Superior temporal gyrus (tissue), 1 donor: Measurements from ENCODE around the gene RASSF7.
"Not testable (repeated sequence)": the region's sequence is repeated elsewhere in the genome, so short reads cannot be mapped to it uniquely, and the experiment has no call there.

Experiments used
- DNase-seq: peaks from one replicate; pipeline ENCODE4 v3.0.0-alpha.2; 2016; ENCODE audit errors: extremely low spot score

Gene RASSF7

GRCh38 chr11:560305-561147, at the start of gene RASSF7, which contains the start of gene LMNTD2:
RASSF7 (plus strand) TSS chr11:560970; CDS start chr11:561769, 799 bp downstream.
LMNTD2 (minus strand) TSS chr11:560738; CDS start chr11:560716, 22 bp downstream.
- peak; percentile 81 for DNase-seq

GRCh38 chr11:512761-513595, 47.8 kb upstream of the RASSF7 start:
- no peak for DNase-seq

GRCh38 chr11:514606-515005, 46.2 kb upstream of the RASSF7 start:
- no peak for DNase-seq

GRCh38 chr11:515131-515530, 45.6 kb upstream of the RASSF7 start:
- DNase-seq, result no peak

- DNase-seq, result no peak
These were observed 44.4 kb upstream of the RASSF7 start for GRCh38 chr11:516400-516799.

- not testable (repeated sequence) for DNase-seq
These were observed 43.7 kb upstream of the RASSF7 start for GRCh38 chr11:516918-517685.

GRCh38 chr11:518463-519202, 42.1 kb upstream of the RASSF7 start:
- peak; percentile 84 for DNase-seq

GRCh38 chr11:520428-521176, 40.2 kb upstream of the RASSF7 start:
- no peak for DNase-seq

- DNase-seq, result no peak
These were observed 39.5 kb upstream of the RASSF7 start for GRCh38 chr11:521177-521688.

- DNase-seq, result peak; percentile 2
These were observed 34.6 kb upstream of the RASSF7 start for GRCh38 chr11:526192-526591.

- no peak for DNase-seq
These were observed 32.5 kb upstream of the RASSF7 start for GRCh38 chr11:528166-528814.

GRCh38 chr11:528815-529727, 31.7 kb upstream of the RASSF7 start:
- no peak for DNase-seq

- DNase-seq, result no peak
These were observed 30.9 kb upstream of the RASSF7 start for GRCh38 chr11:529728-530411.

- no peak for DNase-seq
These were observed 29.6 kb upstream of the RASSF7 start for GRCh38 chr11:530960-531831.

GRCh38 chr11:531919-532526, 28.7 kb upstream of the RASSF7 start:
- DNase-seq, result no peak

GRCh38 chr11:532527-532985, 28.2 kb upstream of the RASSF7 start:
- no peak for DNase-seq
